Naive thymus-derived CD4-positive, alpha-beta T cell (primary cell): ENCODE results near the gene DECR2. TPM values are rescaled to one million over a fixed set of nuclear protein-coding genes. Genes with fewer than 3 reads are reported as not detected.
A peak's percentile ranks its signal among the peaks of the same experiment; 100 is the strongest.
"Not testable (repeated sequence)": the region's sequence is repeated elsewhere in the genome, so short reads cannot be mapped to it uniquely, and the experiment has no call there.

Source experiments
- ATAC-seq: fragments of 150-1000 bp; cut with Tn5 transposase; 2 replicates; pipeline ENCODE4 v1.10.0; 2021; ENCODE audit warnings: mild to moderate bottlenecking, moderate library complexity
- CTCF ChIA-PET: fragments of 350-600 bp; sonication (Branson Sonifier 250); formaldehyde crosslinking; loops from one replicate; lab custom pipeline; 2021; ENCODE audit warnings: antibody characterized with exemption; lab: Charles Lee
- POLR2A ChIA-PET: fragments of 350-600 bp; sonication (Branson Sonifier 250); formaldehyde crosslinking; loops from one replicate; lab custom pipeline; 2021; ENCODE audit warnings: antibody characterized with exemption, inconsistent platforms; lab: Charles Lee
- DNase-seq, 9 donors: peaks; one replicate each; pipeline versions ENCODE4 v3.0.0 to v3.0.0-alpha.2; 2020 to 2022; ENCODE audit warnings: mixed read lengths in 1 of 9
- H3K27ac ChIP-seq: one replicate; pipeline ENCODE4 v1.7.0; 2013; ENCODE audit warnings: mild to moderate bottlenecking, low read depth, low read length, moderate library complexity
- H3K27me3 ChIP-seq, 2 donors: one replicate each; pipeline ENCODE4 v1.7.0; 2013; ENCODE audit warnings: low read length in 2 of 2, mild to moderate bottlenecking in 2 of 2, moderate library complexity in 2 of 2; ENCODE audit not compliant: control insufficient read depth in 2 of 2, insufficient read depth in 2 of 2
- H3K36me3 ChIP-seq, 3 experiments: 1 replicate in 2 of 3; 2 replicates in 1 of 3; pipeline ENCODE4 v1.7.0; 2013; ENCODE audit warnings: low read length in 3 of 3, mild to moderate bottlenecking in 3 of 3, moderate library complexity in 1 of 3; ENCODE audit not compliant: insufficient read depth in 3 of 3, control insufficient read depth in 2 of 3
- H3K4me1 ChIP-seq, 2 donors: one replicate each; pipeline ENCODE4 v1.7.0; 2013; ENCODE audit warnings: low read length in 2 of 2, mild to moderate bottlenecking in 2 of 2, moderate library complexity in 1 of 2; ENCODE audit not compliant: control insufficient read depth in 2 of 2, insufficient read depth in 2 of 2
- H3K4me3 ChIP-seq: 2 replicates; pipeline ENCODE4 v1.7.0; 2013; ENCODE audit warnings: mild to moderate bottlenecking, low read length
- H3K9me3 ChIP-seq, 3 experiments: 1 replicate in 2 of 3; 2 replicates in 1 of 3; pipeline ENCODE4 v1.7.0; 2013; ENCODE audit warnings: low read length in 3 of 3; ENCODE audit not compliant: control insufficient read depth in 2 of 3
- H3K27ac Mint-ChIP-seq, 9 donors: one replicate each; pipeline ENCODE4 v1.8.0; 2020 to 2022; ENCODE audit warnings: mixed read lengths in 9 of 9, mild to moderate bottlenecking in 8 of 9, moderate library complexity in 5 of 9, inconsistent platforms in 2 of 9
- H3K27me3 Mint-ChIP-seq, 5 donors: one replicate each; pipeline ENCODE4 v1.8.0; 2021 to 2022; ENCODE audit warnings: mixed read lengths in 5 of 5, mild to moderate bottlenecking in 1 of 5
- H3K36me3 Mint-ChIP-seq, 5 donors: one replicate each; pipeline ENCODE4 v1.8.0; 2020 to 2022; ENCODE audit warnings: mixed read lengths in 5 of 5, mild to moderate bottlenecking in 3 of 5, inconsistent platforms in 1 of 5
- H3K4me1 Mint-ChIP-seq, 7 donors: one replicate each; pipeline ENCODE4 v1.8.0; 2020 to 2022; ENCODE audit warnings: mixed read lengths in 7 of 7, mild to moderate bottlenecking in 3 of 7, inconsistent platforms in 1 of 7
- H3K4me3 Mint-ChIP-seq, 10 donors: one replicate each; pipeline ENCODE4 v1.8.0; 2020 to 2022; ENCODE audit warnings: mild to moderate bottlenecking in 10 of 10, mixed read lengths in 10 of 10, moderate library complexity in 6 of 10, inconsistent platforms in 2 of 10
- H3K9me3 Mint-ChIP-seq, 11 donors: one replicate each; pipeline ENCODE4 v1.8.0; 2020 to 2022; ENCODE audit warnings: mixed read lengths in 11 of 11, mild to moderate bottlenecking in 4 of 11, inconsistent platforms in 1 of 11, moderate library complexity in 1 of 11
- intact Hi-C, 2 donors: fragments of 100-400 bp; cut with micrococcal nuclease; formaldehyde crosslinking; loops; one replicate each; pipeline ENCODE4 v1.15.1; 2023
- polyA plus RNA-seq, 2 donors: library from polyadenylated mRNA; unstranded; fragments of 300-500 nt; fragmentation: Illumina TruSeq; gene quantifications; one replicate each; pipeline ENCODE4 v1.2.3, GENCODE V29; 2021
- total RNA-seq, 6 experiments: library from RNA in 5 of 6; stranded (reverse) in 5 of 6; gene quantifications; 1 replicate in 5 of 6; 2 replicates in 1 of 6; pipeline ENCODE4 v1.2.3 and lab custom pipeline; 2021 to 2026

The DECR2 gene
- total and polyA plus RNA-seq, 7 experiments from 2014 or later = 7.8 to 13.8 (median 8.5) TPM

- H3K36me3 Mint-ChIP-seq = peaks cover 0 to 5% (median 0%) of the 10 kb centered on the region in 5 donors
- Histone ChIP-seq H3K27ac (no peak overlapping the region), H3K4me1 (peaks cover 7 to 10% of the 10 kb centered on the region in 2 donors), H3K4me3 (no peak overlapping the region), H3K9me3 (no peaks in the 10 kb centered on the region), H3K27me3 (no peaks in the 10 kb centered on the region), H3K36me3 (peaks cover 0 to 56% (median 8%) of the 10 kb centered on the region in 3 experiments)
- no peak overlapping the region for H3K4me3 Mint-ChIP-seq
- DNase-seq (no peak), ATAC-seq (no peak)
- H3K27ac Mint-ChIP-seq = no peak overlapping the region
- intact Hi-C loops = no loop called here
- H3K4me1 Mint-ChIP-seq = peaks cover 0 to 27% (median 8%) of the 10 kb centered on the region in 7 donors
- H3K9me3 Mint-ChIP-seq = no peaks in the 10 kb centered on the region
- ChIA-PET POLR2A (no interaction called here), CTCF (interaction anchor here (1.6 kb wide), 1 partner anchor 15 kb away, joined by 6 read pairs; no protein-coding TSS in a partner anchor)
- peaks cover 0 to 2% (median 0%) of the 10 kb centered on the region in 5 donors for H3K27me3 Mint-ChIP-seq
Measured at GRCh38 chr16:377419-377951, 24.2 kb upstream of the DECR2 start.

- H3K4me1 Mint-ChIP-seq = peaks cover 2 to 28% (median 13%) of the 10 kb centered on the region in 7 donors
- CTCF ChIA-PET, DNase-seq, H3K4me3 ChIP-seq, H3K27me3 Mint-ChIP-seq, H3K27me3 ChIP-seq, intact Hi-C loops, H3K9me3 Mint-ChIP-seq, H3K36me3 Mint-ChIP-seq, ATAC-seq, H3K9me3 ChIP-seq: not testable (repeated sequence)
- peak overlapping the region in 6 of 9 donors; percentile 22 to 97 (median 78) for H3K27ac Mint-ChIP-seq
- peak overlapping the region; percentile 81 for H3K27ac ChIP-seq
- peaks cover 13 to 14% of the 10 kb centered on the region in 2 donors for H3K4me1 ChIP-seq
- H3K4me3 Mint-ChIP-seq = peak overlapping the region in 4 of 10 donors; percentile 25 to 88 (median 70)
- H3K36me3 ChIP-seq = peaks cover 0 to 48% (median 8%) of the 10 kb centered on the region in 3 experiments
- POLR2A ChIA-PET = interaction anchor here (1.5 to 7.7 kb wide), 3 partner anchors 7 to 19 kb away, joined by 3 to 120 read pairs (median 59); partner anchors contain the start of genes DECR2, MRPL28 and NME4
Measured at GRCh38 chr16:378113-378820, 23.4 kb upstream of the DECR2 start.

- CTCF ChIA-PET = no interaction called here
- Histone ChIP-seq H3K4me1 (peaks cover 18% of the 10 kb centered on the region in 2 donors), H3K36me3 (peaks cover 0 to 43% (median 8%) of the 10 kb centered on the region in 3 experiments), H3K4me3 (no peak overlapping the region), H3K27ac (peak overlapping the region; percentile 81), H3K9me3 (no peaks in the 10 kb centered on the region), H3K27me3 (no peaks in the 10 kb centered on the region)
- H3K4me3 Mint-ChIP-seq = peak overlapping the region in 7 of 10 donors; percentile 25 to 93 (median 85)
- DNase-seq (no peak), ATAC-seq (no peak)
- peaks cover 7 to 29% (median 17%) of the 10 kb centered on the region in 7 donors for H3K4me1 Mint-ChIP-seq
- no peaks in the 10 kb centered on the region for H3K9me3 Mint-ChIP-seq
- peaks cover 0 to 3% (median 0%) of the 10 kb centered on the region in 5 donors for H3K36me3 Mint-ChIP-seq
- intact Hi-C loops = no loop called here
- H3K27ac Mint-ChIP-seq = peak overlapping the region in 7 of 9 donors; percentile 33 to 97 (median 90)
- POLR2A ChIA-PET = interaction anchor here (0.8 to 7.7 kb wide), 7 partner anchors 8 to 1776 kb away, joined by 3 to 120 read pairs (median 3); partner anchors contain the start of genes DECR2, MRPL28, NME4 and TRAF7
- H3K27me3 Mint-ChIP-seq = peaks cover 0 to 11% (median 0%) of the 10 kb centered on the region in 5 donors
Measured at GRCh38 chr16:378821-379182, 22.9 kb upstream of the DECR2 start.

GRCh38 chr16:379183-379960 is 22.3 kb upstream of the DECR2 start:
- H3K4me1 ChIP-seq = peaks cover 18 to 23% of the 10 kb centered on the region in 2 donors
- POLR2A ChIA-PET = interaction anchor here (0.7 to 7.7 kb wide), 11 partner anchors 8 to 1776 kb away, joined by 3 to 120 read pairs (median 3); partner anchors contain the start of genes DECR2, MRPL28, NME4 and RPS2
- CTCF ChIA-PET = interaction anchor here (0.6 kb wide), 1 partner anchor 19 kb away, joined by 8 read pairs; no protein-coding TSS in a partner anchor

GRCh38 chr16:379961-380761 is 21.5 kb upstream of the DECR2 start:
- H3K9me3 ChIP-seq = no peaks in the 10 kb centered on the region
- Mint-ChIP-seq H3K4me3 (peak overlapping the region; percentile 63 to 97 (median 86)), H3K9me3 (no peaks in the 10 kb centered on the region), H3K4me1 (peaks cover 7 to 29% (median 21%) of the 10 kb centered on the region in 7 donors), H3K36me3 (peaks cover 0 to 3% (median 0%) of the 10 kb centered on the region in 5 donors), H3K27me3 (peaks cover 0 to 11% (median 0%) of the 10 kb centered on the region in 5 donors), H3K27ac (peak overlapping the region; percentile 58 to 98 (median 94))
- ChIA-PET CTCF (interaction anchor here (0.7 to 0.9 kb wide), 2 partner anchors 18 to 22 kb away, joined by 3 to 4 read pairs; partner anchors contain the start of gene DECR2), POLR2A (interaction anchor here (0.7 to 7.7 kb wide), 10 partner anchors 9 to 1584 kb away, joined by 3 to 120 read pairs (median 4); partner anchors contain the start of genes DECR2, FAM234A, MRPL28 and NME4)
- ATAC-seq = peak; percentile 47
- H3K36me3 ChIP-seq = peaks cover 0 to 30% (median 4%) of the 10 kb centered on the region in 3 experiments
- H3K27ac ChIP-seq = peak overlapping the region; percentile 81
- peaks cover 18 to 23% of the 10 kb centered on the region in 2 donors for H3K4me1 ChIP-seq
- intact Hi-C loops = loop anchor here (1.0 to 10.0 kb wide), 3 partner anchors 10 to 207 kb away; partner anchors contain the start of gene MRPL28 (in 1 of the 2)
- H3K27me3 ChIP-seq = no peaks in the 10 kb centered on the region
- DNase-seq = peak in 4 of 9 donors; percentile 58 to 76 (median 62)
- H3K4me3 ChIP-seq = peak overlapping the region; percentile 61

More at GRCh38 chr16:379183-379960, 22.3 kb upstream of the DECR2 start:
- Histone ChIP-seq H3K36me3 (peaks cover 0 to 37% (median 8%) of the 10 kb centered on the region in 3 experiments), H3K27me3 (no peaks in the 10 kb centered on the region), H3K27ac (peak overlapping the region; percentile 81), H3K4me3 (peak overlapping the region; percentile 61), H3K9me3 (no peaks in the 10 kb centered on the region)
- Mint-ChIP-seq H3K36me3 (peaks cover 0 to 3% (median 0%) of the 10 kb centered on the region in 5 donors), H3K4me1 (peaks cover 7 to 29% (median 22%) of the 10 kb centered on the region in 7 donors), H3K4me3 (peak overlapping the region in 9 of 10 donors; percentile 77 to 97 (median 88)), H3K27me3 (peaks cover 0 to 11% (median 0%) of the 10 kb centered on the region in 5 donors), H3K9me3 (no peaks in the 10 kb centered on the region), H3K27ac (peak overlapping the region in 8 of 9 donors; percentile 33 to 98 (median 96))
- ATAC-seq (no peak), DNase-seq (no peak)
- intact Hi-C loops = no loop called here
